ENCODE data around the gene ZNF831. TPM values are rescaled to one million over a fixed set of nuclear protein-coding genes. Genes with fewer than 3 reads are reported as not detected.

The ZNF831 gene
- total RNA-seq, 1 donor: not detected

DNA sequence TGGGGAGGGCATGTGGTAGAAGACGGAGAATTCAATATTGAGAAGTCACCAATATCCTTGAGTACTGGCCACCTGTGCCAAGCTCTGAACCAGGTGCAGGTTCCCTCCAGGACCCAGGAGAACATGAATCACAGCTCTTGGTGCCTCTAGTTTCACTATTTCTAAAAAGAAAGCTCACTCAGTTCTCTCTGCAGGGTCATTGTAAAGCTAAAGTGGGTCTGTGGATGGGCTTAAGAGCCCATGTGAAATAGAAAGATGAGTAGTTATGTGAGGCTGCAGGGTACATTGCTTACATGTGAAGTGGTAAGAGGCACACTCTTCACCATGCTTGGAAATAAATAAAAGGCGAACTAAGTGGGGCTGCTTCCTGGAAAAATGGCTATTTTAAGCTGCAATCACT lies 43.6 kb downstream of the ZNF831 start:
- DNase-seq (ENCODE audit: low read depth): no peak
- TF ChIP-seq, protein P1, sequence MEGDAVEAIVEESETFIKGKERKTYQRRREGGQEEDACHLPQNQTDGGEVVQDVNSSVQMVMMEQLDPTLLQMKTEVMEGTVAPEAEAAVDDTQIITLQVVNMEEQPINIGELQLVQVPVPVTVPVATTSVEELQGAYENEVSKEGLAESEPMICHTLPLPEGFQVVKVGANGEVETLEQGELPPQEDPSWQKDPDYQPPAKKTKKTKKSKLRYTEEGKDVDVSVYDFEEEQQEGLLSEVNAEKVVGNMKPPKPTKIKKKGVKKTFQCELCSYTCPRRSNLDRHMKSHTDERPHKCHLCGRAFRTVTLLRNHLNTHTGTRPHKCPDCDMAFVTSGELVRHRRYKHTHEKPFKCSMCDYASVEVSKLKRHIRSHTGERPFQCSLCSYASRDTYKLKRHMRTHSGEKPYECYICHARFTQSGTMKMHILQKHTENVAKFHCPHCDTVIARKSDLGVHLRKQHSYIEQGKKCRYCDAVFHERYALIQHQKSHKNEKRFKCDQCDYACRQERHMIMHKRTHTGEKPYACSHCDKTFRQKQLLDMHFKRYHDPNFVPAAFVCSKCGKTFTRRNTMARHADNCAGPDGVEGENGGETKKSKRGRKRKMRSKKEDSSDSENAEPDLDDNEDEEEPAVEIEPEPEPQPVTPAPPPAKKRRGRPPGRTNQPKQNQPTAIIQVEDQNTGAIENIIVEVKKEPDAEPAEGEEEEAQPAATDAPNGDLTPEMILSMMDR (IDR thresholded peaks at IDR 0.05; ENCODE audit: insufficient read depth, low read length): no peak
- no peak overlapping the region for H3K4me3 ChIP-seq (ENCODE audit: low read depth, low read length)

DNA sequence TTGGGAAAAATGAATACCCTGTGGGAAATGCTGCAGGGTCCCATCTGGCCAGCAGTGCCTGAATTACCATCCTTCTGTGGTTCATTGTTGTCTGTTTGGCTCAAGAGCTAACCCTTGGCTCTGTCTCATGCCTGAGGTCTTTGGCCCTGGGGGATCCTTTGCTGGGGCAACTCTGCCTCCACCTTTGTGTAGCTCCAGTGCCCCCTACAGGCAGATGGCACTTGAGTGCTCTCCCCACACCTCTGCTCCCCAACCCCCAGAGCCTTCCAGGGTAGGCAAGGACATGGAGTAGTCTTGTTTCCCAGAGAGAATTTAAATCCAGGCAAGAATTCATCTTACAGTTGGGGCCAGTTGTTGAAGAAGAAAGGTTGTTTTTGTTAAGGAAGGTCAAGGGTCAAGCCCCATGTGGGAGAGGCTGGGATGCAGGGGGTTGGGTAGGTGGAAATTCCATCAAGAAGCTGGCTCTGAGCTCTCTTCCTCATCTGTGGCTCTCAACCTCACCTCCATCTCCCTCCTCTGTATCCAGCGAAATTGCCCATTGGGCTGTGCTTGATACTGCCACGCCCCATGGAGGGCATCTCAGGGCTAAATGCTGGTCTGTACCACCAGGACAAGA lies 44.2 kb downstream of the ZNF831 start:
- no peak for DNase-seq (ENCODE audit: low read depth)
- no peak overlapping the region for H3K4me3 ChIP-seq (ENCODE audit: low read depth, low read length)
- TF ChIP-seq, protein P1 (IDR thresholded peaks at IDR 0.05; ENCODE audit: insufficient read depth, low read length): peak; percentile 27

GRCh38 chr20:59210186-59210585 lies 46.6 kb downstream of the ZNF831 start:
- TF ChIP-seq, protein P1 (IDR thresholded peaks at IDR 0.05; ENCODE audit: insufficient read depth, low read length): no peak
- no peak overlapping the region for H3K4me3 ChIP-seq (ENCODE audit: low read depth, low read length)
- no peak for DNase-seq (ENCODE audit: low read depth)

GRCh38 chr20:59211208-59211765 lies 47.7 kb downstream of the ZNF831 start:
- H3K4me3 ChIP-seq (ENCODE audit: low read depth, low read length): no peak overlapping the region
- TF ChIP-seq, protein P1 (IDR thresholded peaks at IDR 0.05; ENCODE audit: insufficient read depth, low read length): no peak
- DNase-seq (ENCODE audit: low read depth): no peak

DNA sequence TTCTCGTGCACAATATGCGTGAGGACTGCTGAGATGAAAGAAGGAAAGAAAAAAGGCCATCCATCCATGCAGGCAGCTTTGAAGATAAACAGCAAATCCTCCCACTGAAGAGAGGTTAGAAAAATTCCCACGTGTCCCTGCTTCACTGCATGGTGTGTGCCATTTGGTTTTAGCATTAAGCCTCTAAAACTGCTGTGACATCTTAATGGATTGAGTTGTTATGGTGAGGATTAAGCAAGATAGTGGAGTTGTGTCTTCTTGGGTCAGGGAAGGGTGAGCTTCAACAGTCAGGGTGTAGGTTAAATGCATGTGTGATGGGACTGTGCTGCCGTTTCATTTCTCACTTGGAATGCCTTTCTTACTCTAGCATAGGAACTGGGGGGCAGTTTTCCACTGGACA lies 50.5 kb downstream of the ZNF831 start:
- TF ChIP-seq, protein P1 (IDR thresholded peaks at IDR 0.05; ENCODE audit: insufficient read depth, low read length): no peak
- DNase-seq (ENCODE audit: low read depth): no peak
- H3K4me3 ChIP-seq (ENCODE audit: low read depth, low read length): no peak overlapping the region

- DNase-seq (ENCODE audit: low read depth): no peak
- H3K4me3 ChIP-seq (ENCODE audit: low read depth, low read length): no peak overlapping the region
- TF ChIP-seq, protein P1 (IDR thresholded peaks at IDR 0.05; ENCODE audit: insufficient read depth, low read length): no peak
Observed at GRCh38 chr20:59214606-59215547, 51.3 kb downstream of the ZNF831 start.
